ENCODE results near the gene TMOD1.

The TMOD1 gene

GRCh38 chr9:97517331-97518089, 16.0 kb downstream of the TMOD1 start:
- no peak for DNase-seq (ENCODE audit: low spot score)

- no peak for DNase-seq (ENCODE audit: low spot score)
Measured at GRCh38 chr9:97518166-97518908, 16.9 kb downstream of the TMOD1 start.

GRCh38 chr9:97518909-97519307, 17.4 kb downstream of the TMOD1 start:
- peak; percentile 18 for DNase-seq (ENCODE audit: low spot score)

- no peak for DNase-seq (ENCODE audit: low spot score)
Measured at GRCh38 chr9:97519441-97519970, 18.0 kb downstream of the TMOD1 start.

DNA sequence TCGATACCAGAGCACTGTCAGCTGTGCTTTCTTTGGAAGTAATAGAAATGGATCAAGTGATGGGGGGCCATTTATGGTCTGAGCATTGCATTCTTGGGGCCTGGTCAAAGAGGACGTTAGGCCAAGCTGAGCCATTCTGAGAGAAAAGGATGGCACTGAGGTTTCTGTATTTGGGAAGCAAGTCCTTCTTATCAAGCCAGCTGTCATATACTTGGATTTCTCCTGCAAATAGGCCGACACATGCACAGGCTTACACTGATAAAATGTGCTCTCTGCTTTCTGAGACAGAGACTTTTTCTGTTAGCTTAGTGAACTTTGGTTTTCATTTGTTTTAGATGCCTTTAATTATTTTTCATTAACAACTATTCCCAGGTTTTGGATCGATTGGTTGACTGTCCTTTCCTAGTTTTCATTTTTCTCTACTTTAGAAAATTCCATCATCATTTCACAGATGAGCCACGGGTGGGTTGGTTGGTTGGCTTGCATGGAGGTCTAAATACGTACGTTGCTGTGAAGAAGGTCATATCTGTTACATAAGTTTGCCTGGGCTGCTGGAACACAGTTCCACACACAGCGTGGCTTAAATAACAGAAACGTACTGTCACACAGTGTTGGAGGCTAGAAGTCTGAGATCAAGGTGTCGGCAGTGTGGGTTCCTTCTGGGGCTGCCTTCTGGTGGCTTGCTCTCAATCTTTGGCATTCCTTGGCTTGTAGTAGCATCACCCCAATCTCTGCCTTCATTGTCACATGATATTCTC, 20.3 kb downstream of the TMOD1 start:
- no peak for DNase-seq (ENCODE audit: low spot score)

DNA sequence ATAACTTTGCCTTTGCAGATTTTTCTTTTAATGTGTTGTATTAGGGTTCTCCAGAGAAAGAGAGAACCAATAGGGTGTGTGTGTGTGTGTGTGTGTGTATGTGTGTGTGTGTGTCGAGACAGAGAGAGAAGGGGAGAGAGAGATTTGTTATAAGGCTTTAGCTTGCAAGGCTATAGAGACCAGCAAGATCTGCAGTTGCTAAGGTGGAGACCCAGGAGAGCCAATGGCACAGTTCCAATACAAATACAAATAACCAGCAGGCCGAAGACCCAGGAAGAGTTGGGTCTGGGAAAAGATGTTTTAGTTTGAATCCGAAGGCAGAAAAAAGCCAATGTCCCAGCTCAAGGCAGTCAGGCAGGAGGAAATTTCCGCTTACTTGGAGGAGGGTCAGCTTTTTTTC, 23.0 kb downstream of the TMOD1 start:
- DNase-seq (ENCODE audit: low spot score) = no peak

GRCh38 chr9:97525451-97525850, 24.0 kb downstream of the TMOD1 start:
- DNase-seq (ENCODE audit: low spot score) = no peak

DNA sequence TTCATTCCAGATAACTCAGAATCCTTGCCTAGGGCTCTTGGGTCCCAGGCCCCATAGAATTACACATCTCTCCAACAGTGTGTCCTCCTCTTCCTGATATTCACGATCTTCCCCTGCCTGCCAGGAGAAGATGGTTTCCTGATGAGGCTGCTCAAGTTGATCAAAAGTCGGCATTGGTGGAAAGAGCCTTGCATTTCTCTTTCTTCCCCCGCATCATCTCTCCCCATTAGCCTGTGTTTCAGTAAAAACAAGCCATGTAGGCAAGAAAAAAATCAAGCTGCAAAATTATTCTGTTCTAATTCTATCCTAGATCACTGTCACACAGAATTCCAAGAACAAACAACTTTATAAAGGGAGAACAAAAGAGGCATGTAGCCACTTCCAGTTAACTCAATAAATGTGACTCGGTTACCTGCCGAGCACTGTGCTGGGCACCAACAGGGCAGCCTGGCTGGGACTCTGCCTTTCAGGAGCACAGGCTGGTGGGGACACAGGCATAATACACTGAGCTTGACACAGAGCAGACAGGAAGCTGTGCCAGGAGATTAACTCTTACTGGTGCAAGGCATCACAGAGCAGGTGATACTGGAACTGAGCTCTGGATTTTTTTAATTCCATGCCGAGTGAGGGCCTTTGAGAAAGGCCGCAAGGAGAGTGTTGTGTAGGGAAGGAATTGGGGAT, 25.6 kb downstream of the TMOD1 start:
- DNase-seq (ENCODE audit: low spot score) = no peak

DNA sequence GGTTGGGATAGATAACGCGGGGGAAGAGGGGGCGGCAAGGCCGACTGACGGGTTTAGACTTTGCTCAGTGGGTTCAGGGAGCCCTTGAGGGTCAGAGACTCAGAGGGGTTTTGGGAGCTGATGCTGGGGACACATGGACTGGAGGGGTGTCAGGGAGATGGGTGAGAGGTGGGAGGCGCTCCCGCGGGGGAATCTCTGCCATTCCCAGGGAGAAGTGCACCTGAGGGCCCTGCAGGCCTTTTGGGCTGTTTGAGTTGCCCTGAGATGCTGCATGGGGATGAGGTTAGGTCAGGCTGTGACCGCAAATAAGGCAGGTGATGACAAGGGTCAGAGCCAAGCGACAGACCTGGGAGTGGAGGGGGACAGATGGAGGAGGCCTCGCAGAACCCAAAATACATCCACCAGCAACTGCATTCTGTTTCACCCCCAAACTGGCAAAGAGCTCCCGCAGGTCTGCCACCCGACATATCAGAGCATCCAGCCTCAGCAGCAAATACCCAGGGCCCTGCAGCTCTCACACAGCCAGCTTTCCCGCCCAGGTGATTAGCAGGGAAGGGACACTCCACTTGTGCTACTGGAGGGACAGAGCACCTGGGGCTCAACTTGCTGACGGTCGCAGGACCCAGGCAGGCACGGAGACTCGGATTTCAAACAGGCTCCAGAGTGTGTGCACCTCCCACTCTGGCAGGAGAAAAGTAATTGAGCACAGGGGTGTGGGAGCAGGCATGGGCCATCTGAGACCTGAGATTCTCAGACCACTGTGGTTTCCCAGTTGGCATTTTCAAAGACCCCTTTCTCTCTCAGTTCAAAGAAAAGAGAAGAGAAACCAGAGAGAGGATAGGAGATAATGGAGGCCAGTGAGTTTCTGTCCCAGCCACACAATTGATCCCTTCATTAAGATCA, 26.4 kb downstream of the TMOD1 start:
- DNase-seq (ENCODE audit: low spot score) = peak; percentile 59

- no peak for DNase-seq (ENCODE audit: low spot score)
Measured at GRCh38 chr9:97528529-97529230, 27.2 kb downstream of the TMOD1 start.

GRCh38 chr9:97529363-97530076, 28.1 kb downstream of the TMOD1 start:
- DNase-seq (ENCODE audit: low spot score) = no peak

GRCh38 chr9:97531888-97532376, 30.5 kb downstream of the TMOD1 start:
- DNase-seq (ENCODE audit: low spot score) = no peak

DNA sequence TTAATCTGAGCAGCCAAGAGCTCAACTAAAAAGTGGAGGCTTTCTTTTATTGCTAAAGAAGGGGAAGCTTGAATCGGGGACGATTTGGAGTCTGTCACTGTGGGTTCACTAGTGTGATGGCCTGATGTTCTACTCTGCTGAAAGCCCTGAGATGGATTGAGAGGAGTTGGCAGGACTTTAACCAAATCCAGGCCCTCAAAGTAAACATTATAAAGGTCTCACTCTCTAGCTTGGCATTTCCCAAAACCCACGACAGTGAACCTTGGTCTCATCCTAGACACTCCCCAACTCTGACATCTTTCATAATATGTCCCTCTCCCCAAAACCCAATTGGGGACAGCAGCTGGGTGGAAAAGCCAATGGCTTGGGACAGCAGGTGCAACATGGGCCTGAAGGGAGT, 32.7 kb downstream of the TMOD1 start:
- DNase-seq (ENCODE audit: low spot score) = no peak

DNA sequence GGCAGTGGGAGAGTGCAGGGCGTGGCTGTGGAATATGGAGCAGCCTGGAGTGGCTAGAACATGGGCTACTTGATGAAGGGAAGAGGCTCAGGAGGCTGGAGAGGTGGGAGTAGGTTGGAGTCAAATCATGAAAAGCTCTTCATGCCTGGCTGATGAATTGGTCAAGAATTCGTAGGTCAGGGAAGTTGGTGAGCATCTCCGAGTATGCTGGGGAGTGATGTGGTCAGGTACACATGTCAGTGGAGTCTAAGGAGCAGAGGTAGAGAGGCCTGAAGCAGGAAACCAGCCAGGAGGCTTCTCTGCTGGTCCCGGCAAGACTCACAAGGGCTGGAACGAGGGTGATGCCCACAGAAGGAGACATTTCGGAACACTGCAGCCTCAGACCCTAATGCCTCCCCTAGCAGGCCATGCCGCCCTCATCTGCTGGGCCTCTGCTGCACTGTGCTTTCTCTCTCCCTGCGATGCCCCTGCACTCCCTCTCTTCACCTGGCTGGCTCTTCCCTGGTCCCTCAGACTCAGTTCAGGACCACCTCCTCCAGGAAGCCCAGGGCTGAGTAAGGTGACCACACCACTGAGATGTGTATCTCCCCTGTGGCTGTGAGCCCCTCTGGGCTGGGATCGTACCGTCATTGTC, 33.6 kb downstream of the TMOD1 start:
- no peak for DNase-seq (ENCODE audit: low spot score)

- DNase-seq (ENCODE audit: low spot score) = no peak
Measured at GRCh38 chr9:97535771-97536170, 34.3 kb downstream of the TMOD1 start.

DNA sequence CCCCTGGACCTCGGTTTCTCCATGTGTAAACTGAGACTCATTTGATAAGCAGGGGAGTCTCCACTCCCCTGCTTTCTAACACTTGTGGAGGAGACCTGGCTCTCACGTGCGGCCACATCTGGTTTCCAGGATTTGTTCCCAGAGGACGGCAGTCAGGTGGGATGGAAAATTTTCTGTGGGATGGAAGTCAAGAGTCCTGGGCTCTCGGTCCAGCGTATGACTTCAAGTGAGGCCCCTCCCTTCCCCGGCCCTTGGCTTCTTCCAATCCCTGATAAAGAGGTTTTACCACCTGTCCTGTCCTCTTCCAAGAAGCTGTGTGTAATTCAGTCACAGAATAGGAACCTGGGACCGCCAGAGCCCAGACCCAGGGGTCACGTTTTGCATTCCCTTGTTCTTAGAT, 35.0 kb downstream of the TMOD1 start:
- DNase-seq (ENCODE audit: low spot score) = no peak

DNA sequence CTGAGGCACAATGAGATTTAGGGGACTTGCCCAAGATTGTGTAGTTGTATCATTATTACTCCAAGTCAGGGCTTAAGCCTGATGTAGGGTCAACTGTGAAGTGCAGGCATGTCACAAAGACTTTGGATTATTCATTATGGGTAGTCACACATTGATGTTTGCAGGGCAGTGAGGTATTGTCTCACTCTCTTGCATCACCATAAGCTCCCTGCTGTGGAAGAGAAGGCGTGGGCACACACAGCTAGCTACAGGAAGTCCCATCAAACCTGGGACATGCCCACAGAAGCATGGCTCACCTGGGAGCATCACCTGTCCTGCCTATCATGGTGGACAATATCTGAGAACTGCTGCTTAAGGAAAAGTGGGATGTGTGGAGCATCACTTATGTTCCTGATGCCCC, 42.1 kb downstream of the TMOD1 start:
- peak; percentile 50 for DNase-seq (ENCODE audit: low spot score)

- no peak for DNase-seq (ENCODE audit: low spot score)
Measured at GRCh38 chr9:97545486-97545885, 44.0 kb downstream of the TMOD1 start.
